ENCODE results near the gene ADAMTS2. TPM values are rescaled to one million over a fixed set of nuclear protein-coding genes. Genes with fewer than 3 reads are reported as not detected.
A peak's percentile ranks its signal among the peaks of the same experiment; 100 is the strongest.

The ADAMTS2 gene
- total RNA-seq, 1 donor from 2014 or later: 18.8 TPM

DNA sequence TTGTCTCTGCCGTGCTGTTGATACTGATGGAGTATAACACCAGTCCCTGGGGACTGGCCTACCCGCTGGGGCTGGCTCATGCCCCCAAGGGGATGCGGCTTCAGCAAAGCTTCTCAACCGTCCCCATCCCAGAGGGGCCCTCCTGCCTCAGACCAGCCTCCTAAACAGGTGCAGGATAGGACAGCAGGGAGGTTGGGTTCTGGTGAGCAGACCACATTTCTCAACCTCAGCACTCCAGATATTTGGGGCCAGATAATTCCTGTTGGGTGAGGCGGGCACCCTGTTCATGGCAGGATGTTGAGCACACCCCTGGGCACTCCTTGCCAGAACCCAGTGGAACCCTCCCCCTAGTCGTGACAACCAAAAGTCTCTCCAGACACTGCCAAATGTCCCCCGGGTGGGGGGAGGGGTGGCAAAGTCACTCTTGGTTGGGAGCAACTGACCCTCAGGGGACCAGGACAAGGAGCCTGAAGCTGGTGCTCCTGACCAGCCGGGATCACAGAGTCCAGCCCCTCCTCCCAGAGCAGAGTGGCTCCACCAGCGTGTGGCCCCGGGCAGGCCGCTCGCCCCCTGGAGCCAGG is 177.3 kb downstream of the ADAMTS2 start:
- no peaks in the 10 kb centered on the region for H3K27me3 ChIP-seq (ENCODE audit: insufficient read depth, low read length)
- DNase-seq (ENCODE audit: low read depth) (no peak), FAIRE-seq (no peak)
- no peaks in the 10 kb centered on the region for H3K9me3 ChIP-seq (ENCODE audit: insufficient read depth, low read depth, low read length)
- peaks cover 10% of the 10 kb centered on the region for H3K9me3 Mint-ChIP-seq (ENCODE audit: unreplicated experiment)
- H4K20me1 ChIP-seq (ENCODE audit: insufficient read depth, low read length): no peaks in the 10 kb centered on the region
- H3K36me3 ChIP-seq (ENCODE audit: insufficient read depth, low read length): no peaks in the 10 kb centered on the region
- no peak overlapping the region for H3K4me2 ChIP-seq (ENCODE audit: low read length)
- H3K9ac ChIP-seq (ENCODE audit: low read length): no peak overlapping the region
- no peak for TF ChIP-seq EZH2 (IDR thresholded peaks at IDR 0.05; ENCODE audit: insufficient read depth, low read length)
- no peak overlapping the region for H3K27ac Mint-ChIP-seq (ENCODE audit: unreplicated experiment)
- H2AFZ ChIP-seq (ENCODE audit: low read depth, low read length): no peak overlapping the region
- H3K79me2 ChIP-seq (ENCODE audit: insufficient read depth, low read length): no peaks in the 10 kb centered on the region
- no peak overlapping the region for H3K4me3 ChIP-seq (ENCODE audit: insufficient read depth, low read depth, low read length)
- no peak overlapping the region for H3K27ac ChIP-seq (ENCODE audit: low read depth, low read length)
- peaks cover 10% of the 10 kb centered on the region for H3K27me3 Mint-ChIP-seq (ENCODE audit: low read depth, unreplicated experiment)
- peaks cover 9% of the 10 kb centered on the region for H3K36me3 Mint-ChIP-seq (ENCODE audit: low read depth, unreplicated experiment)
- H3K4me1 ChIP-seq (ENCODE audit: insufficient read depth, low read length): no peaks in the 10 kb centered on the region
- no peak overlapping the region for H3K4me3 Mint-ChIP-seq (ENCODE audit: unreplicated experiment)
- no peaks in the 10 kb centered on the region for H3K4me1 Mint-ChIP-seq (ENCODE audit: low read depth, unreplicated experiment)

- FAIRE-seq (no peak), DNase-seq (ENCODE audit: low read depth) (peak; percentile 42)
- H3K9me3 ChIP-seq (ENCODE audit: insufficient read depth, low read depth, low read length): no peaks in the 10 kb centered on the region
- H3K4me3 ChIP-seq (ENCODE audit: insufficient read depth, low read depth, low read length): peak overlapping the region; percentile 33
- H3K36me3 ChIP-seq (ENCODE audit: insufficient read depth, low read length): no peaks in the 10 kb centered on the region
- Mint-ChIP-seq H3K4me3 (ENCODE audit: unreplicated experiment) (no peak overlapping the region), H3K4me1 (ENCODE audit: low read depth, unreplicated experiment) (no peaks in the 10 kb centered on the region), H3K36me3 (ENCODE audit: low read depth, unreplicated experiment) (peaks cover 13% of the 10 kb centered on the region), H3K9me3 (ENCODE audit: unreplicated experiment) (peaks cover 13% of the 10 kb centered on the region), H3K27ac (ENCODE audit: unreplicated experiment) (no peak overlapping the region), H3K27me3 (ENCODE audit: low read depth, unreplicated experiment) (peaks cover 10% of the 10 kb centered on the region)
- H3K4me2 ChIP-seq (ENCODE audit: low read length): peak overlapping the region; percentile 77
- H3K9ac ChIP-seq (ENCODE audit: low read length): no peak overlapping the region
- H3K27me3 ChIP-seq (ENCODE audit: insufficient read depth, low read length): no peaks in the 10 kb centered on the region
- H2AFZ ChIP-seq (ENCODE audit: low read depth, low read length): peak overlapping the region; percentile 69
- no peaks in the 10 kb centered on the region for H4K20me1 ChIP-seq (ENCODE audit: insufficient read depth, low read length)
- H3K79me2 ChIP-seq (ENCODE audit: insufficient read depth, low read length): no peaks in the 10 kb centered on the region
- no peaks in the 10 kb centered on the region for H3K4me1 ChIP-seq (ENCODE audit: insufficient read depth, low read length)
- no peak for TF ChIP-seq EZH2 (IDR thresholded peaks at IDR 0.05; ENCODE audit: insufficient read depth, low read length)
- TF ChIP-seq, protein P1, sequence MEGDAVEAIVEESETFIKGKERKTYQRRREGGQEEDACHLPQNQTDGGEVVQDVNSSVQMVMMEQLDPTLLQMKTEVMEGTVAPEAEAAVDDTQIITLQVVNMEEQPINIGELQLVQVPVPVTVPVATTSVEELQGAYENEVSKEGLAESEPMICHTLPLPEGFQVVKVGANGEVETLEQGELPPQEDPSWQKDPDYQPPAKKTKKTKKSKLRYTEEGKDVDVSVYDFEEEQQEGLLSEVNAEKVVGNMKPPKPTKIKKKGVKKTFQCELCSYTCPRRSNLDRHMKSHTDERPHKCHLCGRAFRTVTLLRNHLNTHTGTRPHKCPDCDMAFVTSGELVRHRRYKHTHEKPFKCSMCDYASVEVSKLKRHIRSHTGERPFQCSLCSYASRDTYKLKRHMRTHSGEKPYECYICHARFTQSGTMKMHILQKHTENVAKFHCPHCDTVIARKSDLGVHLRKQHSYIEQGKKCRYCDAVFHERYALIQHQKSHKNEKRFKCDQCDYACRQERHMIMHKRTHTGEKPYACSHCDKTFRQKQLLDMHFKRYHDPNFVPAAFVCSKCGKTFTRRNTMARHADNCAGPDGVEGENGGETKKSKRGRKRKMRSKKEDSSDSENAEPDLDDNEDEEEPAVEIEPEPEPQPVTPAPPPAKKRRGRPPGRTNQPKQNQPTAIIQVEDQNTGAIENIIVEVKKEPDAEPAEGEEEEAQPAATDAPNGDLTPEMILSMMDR (IDR thresholded peaks at IDR 0.05; ENCODE audit: insufficient read depth, low read depth, low read length): peak; percentile 42
- no peak overlapping the region for H3K27ac ChIP-seq (ENCODE audit: low read depth, low read length)
Observed at GRCh38 chr5:179166886-179167841, 178.1 kb downstream of the ADAMTS2 start.

DNA sequence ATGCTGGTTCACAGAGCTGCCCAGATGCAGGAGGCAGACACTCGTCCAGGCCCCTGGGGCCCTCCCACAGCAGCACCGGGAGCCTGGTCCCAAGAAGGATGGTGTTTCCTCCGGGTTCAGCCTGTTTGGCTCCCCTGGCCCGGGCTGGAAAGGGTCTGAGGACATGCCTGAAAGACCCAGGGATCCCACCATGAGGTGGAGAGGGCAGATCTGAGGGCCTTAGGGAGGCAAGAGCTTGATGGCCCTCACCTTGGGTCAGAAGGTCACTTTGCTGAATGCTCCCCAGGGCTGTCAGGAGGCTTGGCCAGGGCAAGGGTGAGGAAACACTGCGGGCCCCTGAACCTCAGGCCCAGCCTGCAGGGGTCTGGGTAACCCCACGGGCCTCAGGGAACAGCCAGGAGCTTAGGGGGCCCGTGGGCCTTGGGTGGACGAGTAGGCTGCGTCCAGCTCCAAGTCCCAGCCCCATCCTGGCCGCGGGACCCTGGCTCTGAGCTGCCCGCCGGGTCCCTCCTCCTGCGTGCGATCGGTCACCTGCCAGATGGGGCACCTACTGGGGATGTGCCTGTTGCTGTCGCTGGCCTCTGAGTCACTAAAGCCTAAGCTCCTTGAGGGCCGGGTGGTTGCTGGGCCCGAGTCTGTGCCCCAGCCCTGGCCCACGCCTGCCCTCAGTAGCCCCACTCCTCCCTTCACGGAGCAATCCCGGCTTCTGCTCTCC is 178.9 kb downstream of the ADAMTS2 start:
- H3K27ac ChIP-seq (ENCODE audit: low read depth, low read length): no peak overlapping the region
- no peak for DNase-seq (ENCODE audit: low read depth)
- Mint-ChIP-seq H3K27ac (ENCODE audit: unreplicated experiment) (no peak overlapping the region), H3K9me3 (ENCODE audit: unreplicated experiment) (peaks cover 12% of the 10 kb centered on the region), H3K4me3 (ENCODE audit: unreplicated experiment) (no peak overlapping the region), H3K36me3 (ENCODE audit: low read depth, unreplicated experiment) (peaks cover 13% of the 10 kb centered on the region), H3K27me3 (ENCODE audit: low read depth, unreplicated experiment) (peaks cover 10% of the 10 kb centered on the region), H3K4me1 (ENCODE audit: low read depth, unreplicated experiment) (no peaks in the 10 kb centered on the region)
- H3K4me2 ChIP-seq (ENCODE audit: low read length): no peak overlapping the region
- no peaks in the 10 kb centered on the region for H3K9me3 ChIP-seq (ENCODE audit: insufficient read depth, low read depth, low read length)
- no peaks in the 10 kb centered on the region for H3K27me3 ChIP-seq (ENCODE audit: insufficient read depth, low read length)
- H3K4me1 ChIP-seq (ENCODE audit: insufficient read depth, low read length): no peaks in the 10 kb centered on the region
- H2AFZ ChIP-seq (ENCODE audit: low read depth, low read length): peak overlapping the region; percentile 69
- no peak overlapping the region for H3K9ac ChIP-seq (ENCODE audit: low read length)
- FAIRE-seq: no peak
- no peaks in the 10 kb centered on the region for H3K79me2 ChIP-seq (ENCODE audit: insufficient read depth, low read length)
- H3K4me3 ChIP-seq (ENCODE audit: insufficient read depth, low read depth, low read length): no peak overlapping the region
- no peaks in the 10 kb centered on the region for H4K20me1 ChIP-seq (ENCODE audit: insufficient read depth, low read length)
- no peak for TF ChIP-seq EZH2 (IDR thresholded peaks at IDR 0.05; ENCODE audit: insufficient read depth, low read length)
- TF ChIP-seq, protein P1 (IDR thresholded peaks at IDR 0.05; ENCODE audit: insufficient read depth, low read depth, low read length): no peak
- no peaks in the 10 kb centered on the region for H3K36me3 ChIP-seq (ENCODE audit: insufficient read depth, low read length)

Data from astrocyte (in vitro differentiated cells and primary cell).